Kidney epithelial cell (primary cell): ENCODE measurements around the gene AGBL4. TPM values are rescaled to one million over a fixed set of nuclear protein-coding genes. Genes with fewer than 3 reads are reported as not detected.
A peak's percentile ranks its signal among the peaks of the same experiment; 100 is the strongest.

Experiments
- DNase-seq: peaks from one replicate; pipeline ENCODE4 v3.0.0-alpha.2; 2010; ENCODE audit warnings: low read depth
- H3K27me3 ChIP-seq: 2 replicates; pipeline ENCODE4 v1.6.0; 2011; ENCODE audit warnings: low read length; ENCODE audit not compliant: control insufficient read depth, insufficient read depth
- H3K36me3 ChIP-seq: 2 replicates; pipeline ENCODE4 v1.5.1; 2011; ENCODE audit warnings: low read length; ENCODE audit not compliant: control insufficient read depth, insufficient read depth
- H3K4me3 ChIP-seq: 2 replicates; pipeline ENCODE4 v1.5.1; 2011; ENCODE audit warnings: low read depth, mild to moderate bottlenecking, control low read depth, low read length
- total RNA-seq: library from RNA; depleted of rRNA; stranded (reverse); fragments of >200 nt; gene quantifications from 2 replicates; pipeline ENCODE4 v1.2.3, GENCODE V29; 2015
- TF ChIP-seq, protein P1 (sequence below): IDR thresholded peaks from 2 replicates; pipeline ENCODE4 v1.5.1; 2011; ENCODE audit warnings: mild to moderate bottlenecking, moderate library complexity, low read length, control low read depth, inconsistent platforms; ENCODE audit not compliant: insufficient read depth, poor library complexity, severe bottlenecking

AGBL4 gene
- total RNA-seq, 1 donor from 2014 or later = not detected

GRCh38 chr1:48792961-48793360, 1230.8 kb downstream of the AGBL4 start:
- Histone ChIP-seq H3K4me3 (no peak overlapping the region), H3K27me3 (no peaks in the 10 kb centered on the region), H3K36me3 (no peaks in the 10 kb centered on the region)
- TF ChIP-seq, protein P1, sequence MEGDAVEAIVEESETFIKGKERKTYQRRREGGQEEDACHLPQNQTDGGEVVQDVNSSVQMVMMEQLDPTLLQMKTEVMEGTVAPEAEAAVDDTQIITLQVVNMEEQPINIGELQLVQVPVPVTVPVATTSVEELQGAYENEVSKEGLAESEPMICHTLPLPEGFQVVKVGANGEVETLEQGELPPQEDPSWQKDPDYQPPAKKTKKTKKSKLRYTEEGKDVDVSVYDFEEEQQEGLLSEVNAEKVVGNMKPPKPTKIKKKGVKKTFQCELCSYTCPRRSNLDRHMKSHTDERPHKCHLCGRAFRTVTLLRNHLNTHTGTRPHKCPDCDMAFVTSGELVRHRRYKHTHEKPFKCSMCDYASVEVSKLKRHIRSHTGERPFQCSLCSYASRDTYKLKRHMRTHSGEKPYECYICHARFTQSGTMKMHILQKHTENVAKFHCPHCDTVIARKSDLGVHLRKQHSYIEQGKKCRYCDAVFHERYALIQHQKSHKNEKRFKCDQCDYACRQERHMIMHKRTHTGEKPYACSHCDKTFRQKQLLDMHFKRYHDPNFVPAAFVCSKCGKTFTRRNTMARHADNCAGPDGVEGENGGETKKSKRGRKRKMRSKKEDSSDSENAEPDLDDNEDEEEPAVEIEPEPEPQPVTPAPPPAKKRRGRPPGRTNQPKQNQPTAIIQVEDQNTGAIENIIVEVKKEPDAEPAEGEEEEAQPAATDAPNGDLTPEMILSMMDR = no peak
- DNase-seq = no peak

DNA sequence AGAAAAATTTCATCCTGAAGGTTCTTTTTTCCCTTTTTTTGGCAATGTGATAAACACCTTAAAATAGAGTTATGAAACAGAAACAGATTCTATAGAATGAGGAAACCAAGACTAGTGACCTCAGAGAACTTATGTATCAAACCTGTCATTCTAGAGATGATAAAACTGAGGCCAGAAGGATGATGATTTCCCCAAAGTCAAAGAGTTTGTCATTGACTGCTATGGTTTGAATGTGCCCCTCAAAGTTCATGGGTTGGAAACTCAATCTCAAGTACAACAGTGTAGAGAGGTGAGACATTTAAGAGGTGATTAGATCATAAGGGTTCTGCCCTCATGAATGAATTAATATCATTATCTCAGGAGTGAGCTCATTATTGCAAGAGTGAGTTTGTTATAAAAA, 1233.4 kb downstream of the AGBL4 start:
- no peaks in the 10 kb centered on the region for H3K27me3 ChIP-seq
- no peak for DNase-seq
- H3K36me3 ChIP-seq = no peaks in the 10 kb centered on the region
- TF ChIP-seq, protein P1 = no peak
- H3K4me3 ChIP-seq = no peak overlapping the region

DNA sequence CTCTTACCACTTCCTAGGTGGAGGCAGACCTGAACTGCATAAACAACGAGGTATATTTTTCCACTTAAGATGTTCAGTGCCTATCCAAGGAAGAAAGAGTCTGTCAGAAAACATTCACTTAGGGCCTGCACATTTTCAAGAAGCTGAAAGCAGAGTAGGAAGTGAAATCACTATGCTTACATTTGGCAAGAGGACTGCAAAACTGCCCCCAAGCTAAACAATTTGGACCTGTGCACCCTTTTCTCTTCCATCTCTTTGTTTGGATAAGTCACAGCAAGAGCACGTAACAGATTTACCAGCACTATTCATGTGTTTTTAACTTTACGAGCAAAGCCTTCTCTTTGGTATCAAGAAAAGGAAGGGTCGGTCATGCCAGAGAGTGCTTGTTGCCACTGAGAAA, 1233.9 kb downstream of the AGBL4 start:
- TF ChIP-seq, protein P1 = no peak
- Histone ChIP-seq H3K4me3 (no peak overlapping the region), H3K36me3 (no peaks in the 10 kb centered on the region), H3K27me3 (no peaks in the 10 kb centered on the region)
- DNase-seq = no peak

DNA sequence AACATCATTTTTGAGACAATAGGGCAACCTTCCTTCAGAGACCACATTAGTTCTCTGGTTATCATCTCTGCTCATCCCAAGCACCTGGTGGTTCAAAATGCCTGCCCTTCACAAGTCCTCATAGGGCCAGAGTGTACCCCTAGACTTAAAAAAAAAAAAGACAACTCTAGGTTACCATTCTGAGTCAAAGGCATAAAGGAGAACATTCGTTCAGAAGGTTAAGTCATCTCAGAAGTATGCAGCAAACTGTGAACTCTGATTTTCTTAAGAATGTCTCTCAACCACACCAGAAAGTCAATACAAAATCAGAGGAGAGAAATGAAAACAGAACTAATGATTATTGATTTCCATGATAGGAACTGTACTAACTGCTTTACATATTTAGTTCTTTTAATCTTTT, 1237.9 kb downstream of the AGBL4 start:
- Histone ChIP-seq H3K4me3 (no peak overlapping the region), H3K27me3 (no peaks in the 10 kb centered on the region), H3K36me3 (no peaks in the 10 kb centered on the region)
- TF ChIP-seq, protein P1 = no peak
- DNase-seq = no peak

DNA sequence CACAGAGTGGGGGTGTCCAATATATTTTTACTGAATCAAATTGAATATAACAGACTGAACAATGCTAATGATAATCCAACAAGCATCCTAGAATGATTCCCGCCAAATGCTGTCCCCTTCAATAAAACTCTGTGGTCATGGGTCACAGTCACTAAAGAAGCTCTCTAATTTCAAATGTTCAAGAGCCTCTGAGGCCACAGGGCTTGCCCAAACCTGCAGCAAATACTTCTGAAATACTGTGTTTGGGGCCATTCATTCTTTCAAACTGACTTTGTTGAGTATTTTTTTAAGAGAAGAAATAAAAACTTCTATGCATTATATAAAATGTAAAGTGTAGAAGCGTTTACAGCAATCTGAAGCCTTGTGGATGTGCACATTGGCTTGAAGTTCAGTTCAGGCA, 1239.5 kb downstream of the AGBL4 start:
- H3K4me3 ChIP-seq = no peak overlapping the region
- H3K27me3 ChIP-seq = no peaks in the 10 kb centered on the region
- TF ChIP-seq, protein P1 = no peak
- DNase-seq = no peak
- no peaks in the 10 kb centered on the region for H3K36me3 ChIP-seq

DNA sequence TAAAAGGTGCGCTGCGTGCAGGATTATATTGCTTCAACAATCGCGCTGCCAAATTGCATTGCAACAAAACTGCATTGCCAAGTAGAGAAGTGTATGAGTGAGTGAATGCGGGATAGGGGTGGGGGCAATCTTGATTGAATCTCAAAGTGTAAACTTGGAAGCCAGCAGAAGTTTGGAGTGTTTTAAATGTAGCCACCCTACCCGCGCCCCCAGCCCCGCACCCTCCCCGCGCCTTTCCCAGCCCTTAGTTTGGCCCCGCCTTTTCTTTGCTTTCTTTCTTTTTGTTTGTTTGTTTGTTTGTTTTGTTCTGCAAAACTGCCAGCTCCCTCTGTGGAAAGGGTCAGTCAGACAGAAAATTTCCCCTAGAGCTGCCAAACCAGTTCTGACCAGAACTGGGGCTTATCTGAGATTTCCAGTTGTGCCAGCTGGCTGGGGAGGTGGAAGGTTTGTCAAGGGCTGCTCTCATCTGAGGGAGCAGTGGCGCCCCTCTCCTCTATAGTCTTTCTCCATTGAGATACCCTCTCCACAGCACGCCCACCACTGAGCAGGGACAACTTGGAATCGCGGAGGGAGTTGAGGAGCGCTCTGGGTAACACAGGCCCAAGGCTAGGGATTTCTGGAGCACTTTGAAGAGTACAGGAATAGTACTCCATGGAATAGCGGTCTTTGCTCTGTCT, 1246.4 kb downstream of the AGBL4 start:
- Histone ChIP-seq H3K36me3 (no peaks in the 10 kb centered on the region), H3K27me3 (no peaks in the 10 kb centered on the region), H3K4me3 (peak overlapping the region; percentile 51)
- DNase-seq = no peak
- TF ChIP-seq, protein P1 = no peak
